A673 (cell line): Measurements from ENCODE around the gene ACACA. TPM values are rescaled to one million over a fixed set of nuclear protein-coding genes. Genes with fewer than 3 reads are reported as not detected.
"Not testable (repeated sequence)": the region's sequence is repeated elsewhere in the genome, so short reads cannot be mapped to it uniquely, and the experiment has no call there.

Source experiments
- BruUV-seq: library from RNA; stranded (reverse); fragments of 400-500 nt; replicated peaks from 2 replicates; lab custom pipeline; 2021; lab: Mats Ljungman, UMichigan
- CTCF ChIA-PET: fragments of 300-600 bp; sonication (Branson Sonifier 250); formaldehyde crosslinking; loops from one replicate; lab custom pipeline; 2022; ENCODE audit warnings: antibody characterized with exemption; lab: Charles Lee
- POLR2A ChIA-PET: fragments of 300-600 bp; sonication (Branson Sonifier 250); formaldehyde crosslinking; loops from one replicate; lab custom pipeline; 2022; ENCODE audit warnings: antibody characterized with exemption; ENCODE audit not compliant: low non-redundant PET; lab: Charles Lee
- DNase-seq: peaks from one replicate; pipeline ENCODE4 v3.0.0-alpha.2; 2015; ENCODE audit warnings: low spot score
- H3K27ac ChIP-seq: fragments of 200-600 bp; sonication (generic); 2 replicates; pipeline ENCODE4 v1.5.1; 2016; ENCODE audit warnings: mixed run types, low read depth, mild to moderate bottlenecking, mixed read lengths, antibody characterized with exemption, low read length; ENCODE audit not compliant: poor library complexity, severe bottlenecking
- H3K27me3 ChIP-seq: fragments of 200-600 bp; sonication (generic); replicated peaks from 2 replicates; pipeline ENCODE4 v1.6.1; 2017; ENCODE audit warnings: mixed run types, low read depth, mild to moderate bottlenecking, mixed read lengths, antibody characterized with exemption, low read length; ENCODE audit not compliant: insufficient read depth, poor library complexity
- H3K36me3 ChIP-seq: fragments of 200-600 bp; sonication (generic); 2 replicates; pipeline ENCODE4 v1.6.1; 2016; ENCODE audit warnings: mixed run types, mild to moderate bottlenecking, mixed read lengths, antibody characterized with exemption, low read length; ENCODE audit not compliant: insufficient read depth, poor library complexity, severe bottlenecking
- H3K4me1 ChIP-seq: fragments of 200-600 bp; sonication (generic); 2 replicates; pipeline ENCODE4 v1.6.1; 2017; ENCODE audit warnings: mixed run types, mild to moderate bottlenecking, mixed read lengths, antibody characterized with exemption, low read length; ENCODE audit not compliant: insufficient read depth, poor library complexity, severe bottlenecking
- H3K4me3 ChIP-seq: fragments of 200-600 bp; sonication (generic); 2 replicates; pipeline ENCODE4 v1.5.1; 2016; ENCODE audit warnings: low read depth, mixed run types, mild to moderate bottlenecking, mixed read lengths, low read length; ENCODE audit not compliant: poor library complexity, severe bottlenecking
- H3K9me3 ChIP-seq: fragments of 200-600 bp; sonication (generic); 2 replicates; pipeline ENCODE4 v1.6.1; 2016; ENCODE audit warnings: mixed run types, low read depth, mild to moderate bottlenecking, mixed read lengths, antibody characterized with exemption, low read length; ENCODE audit not compliant: poor library complexity, severe bottlenecking
- EZH2 ChIP-seq: fragments of 200-600 bp; sonication (generic); IDR thresholded peaks from 2 replicates; pipeline ENCODE4 v1.6.1; 2017; ENCODE audit warnings: borderline replicate concordance, low read depth, mild to moderate bottlenecking, mixed read lengths, antibody characterized with exemption, low read length; ENCODE audit not compliant: poor library complexity, severe bottlenecking
- intact Hi-C: fragments of 100-400 bp; cut with micrococcal nuclease; formaldehyde crosslinking; loops from one replicate; pipeline ENCODE4 v1.10.0; 2022; ENCODE audit not compliant: unreplicated experiment
- total RNA-seq: library from RNA; stranded (reverse); gene quantifications from 2 replicates; pipeline ENCODE4 v1.2.3, GENCODE V29; 2021
- TF ChIP-seq, protein P1 (sequence below): fragments of 300-800, 200-600 bp; sonication (generic); conservative IDR thresholded peaks from 2 replicates; pipeline ENCODE4 v1.5.1; 2017; ENCODE audit warnings: low read depth, mild to moderate bottlenecking, antibody characterized with exemption, low read length, moderate library complexity, mixed read lengths

ACACA gene
- total RNA-seq, 1 experiment from 2014 or later = 68.3 TPM

DNA sequence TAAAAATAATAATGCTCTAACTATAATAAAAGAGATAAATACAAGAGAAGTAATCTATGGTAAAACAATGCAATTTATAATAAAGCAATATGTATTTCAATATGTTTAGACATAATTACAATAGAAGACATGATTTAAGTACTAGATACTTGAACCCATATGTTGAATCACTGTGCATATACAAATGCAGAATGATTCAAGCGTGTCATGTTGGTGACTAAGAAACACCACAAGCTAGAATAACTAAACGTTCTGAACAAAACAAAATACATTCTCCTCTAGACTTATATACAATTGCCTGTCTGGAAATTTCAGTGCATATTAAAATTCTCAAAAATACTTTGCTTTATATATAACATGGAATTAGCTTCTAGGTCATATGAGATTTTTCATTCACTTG lies 11.2 kb upstream of the ACACA start:
- Histone ChIP-seq H3K27ac (no peak overlapping the region), H3K27me3 (no peaks in the 10 kb centered on the region), H3K36me3 (peaks cover 15% of the 10 kb centered on the region), H3K9me3 (no peaks in the 10 kb centered on the region), H3K4me1 (no peaks in the 10 kb centered on the region), H3K4me3 (no peak overlapping the region)
- no TSS peak for BruUV-seq
- TF ChIP-seq, protein P1, sequence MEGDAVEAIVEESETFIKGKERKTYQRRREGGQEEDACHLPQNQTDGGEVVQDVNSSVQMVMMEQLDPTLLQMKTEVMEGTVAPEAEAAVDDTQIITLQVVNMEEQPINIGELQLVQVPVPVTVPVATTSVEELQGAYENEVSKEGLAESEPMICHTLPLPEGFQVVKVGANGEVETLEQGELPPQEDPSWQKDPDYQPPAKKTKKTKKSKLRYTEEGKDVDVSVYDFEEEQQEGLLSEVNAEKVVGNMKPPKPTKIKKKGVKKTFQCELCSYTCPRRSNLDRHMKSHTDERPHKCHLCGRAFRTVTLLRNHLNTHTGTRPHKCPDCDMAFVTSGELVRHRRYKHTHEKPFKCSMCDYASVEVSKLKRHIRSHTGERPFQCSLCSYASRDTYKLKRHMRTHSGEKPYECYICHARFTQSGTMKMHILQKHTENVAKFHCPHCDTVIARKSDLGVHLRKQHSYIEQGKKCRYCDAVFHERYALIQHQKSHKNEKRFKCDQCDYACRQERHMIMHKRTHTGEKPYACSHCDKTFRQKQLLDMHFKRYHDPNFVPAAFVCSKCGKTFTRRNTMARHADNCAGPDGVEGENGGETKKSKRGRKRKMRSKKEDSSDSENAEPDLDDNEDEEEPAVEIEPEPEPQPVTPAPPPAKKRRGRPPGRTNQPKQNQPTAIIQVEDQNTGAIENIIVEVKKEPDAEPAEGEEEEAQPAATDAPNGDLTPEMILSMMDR = no peak
- no peak for TF ChIP-seq EZH2
- ChIA-PET POLR2A (no interaction called here), CTCF (no interaction called here)
- intact Hi-C loops = no loop called here
- no peak for DNase-seq

DNA sequence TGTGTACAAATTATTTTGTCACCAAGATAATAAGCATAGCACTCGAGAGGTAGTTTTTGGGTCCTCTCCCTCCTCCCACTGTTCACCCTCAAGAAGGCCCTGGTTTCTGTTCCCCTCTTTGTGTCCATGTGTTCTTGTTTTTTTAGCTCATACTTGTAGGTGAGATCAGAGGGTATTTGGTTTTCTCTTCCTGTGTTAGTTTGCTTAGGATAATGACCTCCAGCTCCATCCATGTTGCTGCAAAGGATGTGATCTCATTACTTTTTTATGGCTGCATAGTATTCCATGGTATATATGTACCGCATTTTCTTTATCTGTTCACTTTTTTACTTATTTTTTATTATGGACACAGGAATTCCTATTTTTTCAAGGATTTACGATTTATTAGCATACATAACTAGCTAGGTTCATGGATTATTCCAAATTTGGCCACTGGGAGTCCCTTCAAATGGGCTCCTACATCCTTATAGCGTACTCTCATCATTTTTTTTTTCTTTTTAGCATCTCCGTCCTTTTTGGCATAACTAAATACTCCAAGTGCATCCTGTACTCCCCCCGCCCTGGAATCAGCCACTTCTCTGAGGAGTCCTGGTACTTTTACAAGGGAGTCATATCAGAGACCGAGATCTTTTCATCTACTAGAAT lies 7.4 kb upstream of the ACACA start:
- peaks cover 15% of the 10 kb centered on the region for H3K36me3 ChIP-seq
- ChIA-PET CTCF (interaction anchor here (0.6 kb wide), 1 partner anchor 9 kb away, joined by 3 read pairs; no protein-coding TSS in a partner anchor), POLR2A (no interaction called here)
- TF ChIP-seq, protein P1 = peak; percentile 32; the same call in 1 of the 2 replicates
- no peak for TF ChIP-seq EZH2
- no TSS peak for BruUV-seq
- H3K27me3 ChIP-seq = no peaks in the 10 kb centered on the region
- no peak overlapping the region for H3K4me3 ChIP-seq
- intact Hi-C loops = no loop called here
- no peak overlapping the region for H3K27ac ChIP-seq
- DNase-seq = peak; percentile 7
- no peaks in the 10 kb centered on the region for H3K9me3 ChIP-seq
- no peaks in the 10 kb centered on the region for H3K4me1 ChIP-seq

DNA sequence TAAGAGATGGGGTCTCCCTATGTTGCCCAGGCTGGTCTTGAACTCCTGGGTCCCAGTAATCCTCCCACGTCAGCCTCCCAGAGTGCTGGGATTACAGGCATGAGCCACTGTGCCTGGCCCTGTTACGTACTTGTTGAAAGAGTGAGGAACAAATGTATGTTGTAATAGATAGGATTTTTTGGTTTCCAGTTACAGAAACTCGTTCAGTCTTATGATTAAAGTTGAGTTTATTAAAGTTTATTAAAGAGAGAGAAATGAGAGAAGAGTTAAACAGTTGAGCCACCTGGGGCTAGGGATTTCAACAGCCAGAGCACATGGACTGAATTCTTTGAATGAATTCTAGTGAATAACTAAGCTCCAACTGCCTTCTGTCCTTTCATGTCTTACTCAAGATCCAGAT lies 3.7 kb upstream of the ACACA start:
- TF ChIP-seq, protein P1 = no peak
- TF ChIP-seq EZH2 = no peak
- Histone ChIP-seq H3K4me3 (no peak overlapping the region), H3K36me3 (peaks cover 13% of the 10 kb centered on the region), H3K9me3 (no peaks in the 10 kb centered on the region), H3K27ac (no peak overlapping the region), H3K4me1 (no peaks in the 10 kb centered on the region), H3K27me3 (no peaks in the 10 kb centered on the region)
- no peak for DNase-seq
- BruUV-seq = no TSS peak
- ChIA-PET POLR2A (no interaction called here), CTCF (no interaction called here)
- intact Hi-C loops = no loop called here

DNA sequence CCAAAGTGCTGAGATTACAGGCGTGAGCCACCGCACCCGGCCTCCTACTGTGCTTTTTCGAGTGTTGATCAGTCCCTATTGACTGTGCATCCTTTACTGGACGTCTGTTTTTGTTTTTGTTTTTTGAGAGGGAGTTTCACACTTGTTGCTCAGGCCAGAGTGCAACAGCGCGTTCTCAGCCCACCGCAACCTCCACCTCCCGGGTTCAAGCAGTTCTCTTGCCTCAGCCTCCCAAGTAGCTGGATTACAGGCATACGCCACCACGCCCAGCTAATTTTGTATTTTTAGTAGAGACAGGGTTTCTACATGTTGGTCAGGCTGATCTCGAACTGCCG lies 1.5 kb upstream of the ACACA start:
- DNase-seq, H3K27me3 ChIP-seq, intact Hi-C loops, CTCF ChIA-PET, H3K36me3 ChIP-seq, POLR2A ChIA-PET, H3K4me3 ChIP-seq, BruUV-seq, H3K27ac ChIP-seq, H3K9me3 ChIP-seq, H3K4me1 ChIP-seq: not testable (repeated sequence)
